ENCODE measurements around the gene FAM78B.

Gene FAM78B

GRCh38 chr1:166164995-166165660, 1.7 kb downstream of the FAM78B start:
- Histone ChIP-seq H3K27ac (no peak overlapping the region), H3K9me3 (no peaks in the 10 kb centered on the region), H3K4me1 (peaks cover 0 to 31% (median 15%) of the 10 kb centered on the region in 4 donors), H3K4me3 (peak overlapping the region; percentile 73 to 90), H3K27me3 (no peaks in the 10 kb centered on the region), H3K36me3 (no peaks in the 10 kb centered on the region)
- intact Hi-C loops (cut with DNase I; ENCODE audit: low total_unique reads) = loop anchor here (5.0 kb wide), 1 partner anchor 423 kb away; no protein-coding TSS in a partner anchor
- peak; percentile 29 to 66 for DNase-seq
- TF ChIP-seq, protein P1, sequence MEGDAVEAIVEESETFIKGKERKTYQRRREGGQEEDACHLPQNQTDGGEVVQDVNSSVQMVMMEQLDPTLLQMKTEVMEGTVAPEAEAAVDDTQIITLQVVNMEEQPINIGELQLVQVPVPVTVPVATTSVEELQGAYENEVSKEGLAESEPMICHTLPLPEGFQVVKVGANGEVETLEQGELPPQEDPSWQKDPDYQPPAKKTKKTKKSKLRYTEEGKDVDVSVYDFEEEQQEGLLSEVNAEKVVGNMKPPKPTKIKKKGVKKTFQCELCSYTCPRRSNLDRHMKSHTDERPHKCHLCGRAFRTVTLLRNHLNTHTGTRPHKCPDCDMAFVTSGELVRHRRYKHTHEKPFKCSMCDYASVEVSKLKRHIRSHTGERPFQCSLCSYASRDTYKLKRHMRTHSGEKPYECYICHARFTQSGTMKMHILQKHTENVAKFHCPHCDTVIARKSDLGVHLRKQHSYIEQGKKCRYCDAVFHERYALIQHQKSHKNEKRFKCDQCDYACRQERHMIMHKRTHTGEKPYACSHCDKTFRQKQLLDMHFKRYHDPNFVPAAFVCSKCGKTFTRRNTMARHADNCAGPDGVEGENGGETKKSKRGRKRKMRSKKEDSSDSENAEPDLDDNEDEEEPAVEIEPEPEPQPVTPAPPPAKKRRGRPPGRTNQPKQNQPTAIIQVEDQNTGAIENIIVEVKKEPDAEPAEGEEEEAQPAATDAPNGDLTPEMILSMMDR (IDR thresholded peaks at IDR 0.05) = peak; percentile 34 to 45

DNA sequence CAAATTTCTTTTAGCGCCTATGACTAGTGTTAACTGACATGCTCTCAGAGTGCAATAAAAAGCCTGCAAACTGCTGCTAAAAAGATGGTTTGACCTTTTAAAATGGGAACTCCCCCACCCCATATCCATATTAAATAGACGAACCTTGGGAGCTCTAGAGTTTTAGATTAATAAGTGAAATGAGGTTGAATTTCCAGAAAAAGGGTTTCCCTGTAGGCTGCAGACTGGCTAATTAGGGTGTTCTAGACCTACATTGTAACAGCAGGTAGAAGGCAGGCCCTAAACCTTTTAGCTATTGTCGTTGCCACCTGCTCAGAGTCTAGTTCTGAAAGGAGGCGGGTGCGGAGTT, 2.2 kb downstream of the FAM78B start:
- H3K4me1 ChIP-seq = peaks cover 0 to 31% (median 15%) of the 10 kb centered on the region in 4 donors
- no peak overlapping the region for H3K27ac ChIP-seq
- intact Hi-C loops (cut with DNase I; ENCODE audit: low total_unique reads) = loop anchor here (5.0 kb wide), 1 partner anchor 422 kb away; no protein-coding TSS in a partner anchor
- no peak for DNase-seq
- TF ChIP-seq, protein P1 (IDR thresholded peaks at IDR 0.05) = no peak
- no peaks in the 10 kb centered on the region for H3K36me3 ChIP-seq
- H3K27me3 ChIP-seq = no peaks in the 10 kb centered on the region
- H3K4me3 ChIP-seq = peak overlapping the region in 1 of 2 donors; percentile 90
- H3K9me3 ChIP-seq = no peaks in the 10 kb centered on the region

DNA sequence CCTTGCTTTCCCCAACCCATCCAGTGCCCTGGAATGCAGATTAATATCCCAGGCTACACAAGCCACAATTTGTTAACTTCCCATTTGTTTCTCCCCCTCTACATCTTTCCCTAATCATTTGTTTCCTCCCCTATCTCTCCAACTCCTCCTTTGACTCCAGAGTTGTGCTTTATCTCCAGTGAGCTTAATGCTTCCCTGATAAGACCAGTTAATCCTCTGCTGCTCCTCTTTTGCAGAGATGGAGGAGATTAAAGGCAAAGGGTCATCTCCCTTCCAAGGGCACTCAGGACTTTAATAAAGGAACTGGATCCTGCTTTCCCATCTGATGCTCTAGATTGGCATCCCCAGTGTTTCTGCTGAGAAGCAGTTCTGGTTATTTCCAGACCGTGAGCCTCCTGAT, 7.1 kb downstream of the FAM78B start:
- Histone ChIP-seq H3K4me1 (peaks cover 0 to 4% (median under 1%) of the 10 kb centered on the region in 4 donors), H3K9me3 (no peaks in the 10 kb centered on the region), H3K27ac (no peak overlapping the region), H3K36me3 (no peaks in the 10 kb centered on the region), H3K27me3 (no peaks in the 10 kb centered on the region), H3K4me3 (no peak overlapping the region)
- DNase-seq = no peak
- intact Hi-C loops (cut with DNase I; ENCODE audit: low total_unique reads) = loop anchor here (5.0 to 10.0 kb wide), 2 partner anchors 215 to 417 kb away; no protein-coding TSS in a partner anchor
- TF ChIP-seq, protein P1 (IDR thresholded peaks at IDR 0.05) = no peak

- Histone ChIP-seq H3K4me1 (no peaks in the 10 kb centered on the region), H3K9me3 (no peaks in the 10 kb centered on the region), H3K36me3 (no peaks in the 10 kb centered on the region), H3K27ac (no peak overlapping the region), H3K4me3 (no peak overlapping the region), H3K27me3 (no peaks in the 10 kb centered on the region)
- intact Hi-C loops (cut with DNase I; ENCODE audit: low total_unique reads) = loop anchor here (10.0 kb wide), 1 partner anchor 212 kb away; no protein-coding TSS in a partner anchor
- no peak for DNase-seq
- TF ChIP-seq, protein P1 (IDR thresholded peaks at IDR 0.05) = no peak
These were observed 10.1 kb downstream of the FAM78B start for GRCh38 chr1:166156674-166157073.

DNA sequence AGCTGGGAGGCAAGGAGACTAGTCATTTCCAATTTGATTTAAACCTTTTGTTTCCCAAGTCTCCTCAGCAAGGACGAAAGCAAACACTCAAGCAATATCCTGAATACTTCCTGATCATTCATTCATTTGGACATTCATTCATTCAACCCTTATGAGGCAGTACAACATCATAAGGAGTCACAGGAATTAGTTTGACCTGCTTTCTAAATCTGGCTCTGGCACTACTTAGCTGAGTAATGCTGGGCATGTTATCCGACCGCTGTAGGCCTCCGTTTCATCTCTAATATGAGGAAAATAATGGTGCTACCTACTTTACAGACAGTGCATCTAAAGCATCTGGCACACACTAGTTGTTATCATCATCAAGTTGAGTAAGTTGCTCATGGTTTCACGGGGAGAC, 11.7 kb downstream of the FAM78B start:
- H3K27me3 ChIP-seq = no peaks in the 10 kb centered on the region
- intact Hi-C loops (cut with DNase I; ENCODE audit: low total_unique reads) = loop anchor here (10.0 kb wide), 1 partner anchor 210 kb away; no protein-coding TSS in a partner anchor
- H3K36me3 ChIP-seq = no peaks in the 10 kb centered on the region
- no peaks in the 10 kb centered on the region for H3K9me3 ChIP-seq
- no peaks in the 10 kb centered on the region for H3K4me1 ChIP-seq
- H3K4me3 ChIP-seq = no peak overlapping the region
- no peak overlapping the region for H3K27ac ChIP-seq
- DNase-seq = no peak
- TF ChIP-seq, protein P1 (IDR thresholded peaks at IDR 0.05) = no peak

All from tibial artery (tissue), 4 donors.